ENCODE results near the gene TRIP12. TPM values are rescaled to one million over a fixed set of nuclear protein-coding genes. Genes with fewer than 3 reads are reported as not detected.
A peak's percentile ranks its signal among the peaks of the same experiment; 100 is the strongest.
"Not testable (repeated sequence)": the region's sequence is repeated elsewhere in the genome, so short reads cannot be mapped to it uniquely, and the experiment has no call there.

TRIP12 gene
- total RNA-seq, 2 donors from 2014 or later = 77.6 to 170 TPM

- intact Hi-C loops (cut with DNase I) = no loop called here
- TF ChIP-seq, protein P1, sequence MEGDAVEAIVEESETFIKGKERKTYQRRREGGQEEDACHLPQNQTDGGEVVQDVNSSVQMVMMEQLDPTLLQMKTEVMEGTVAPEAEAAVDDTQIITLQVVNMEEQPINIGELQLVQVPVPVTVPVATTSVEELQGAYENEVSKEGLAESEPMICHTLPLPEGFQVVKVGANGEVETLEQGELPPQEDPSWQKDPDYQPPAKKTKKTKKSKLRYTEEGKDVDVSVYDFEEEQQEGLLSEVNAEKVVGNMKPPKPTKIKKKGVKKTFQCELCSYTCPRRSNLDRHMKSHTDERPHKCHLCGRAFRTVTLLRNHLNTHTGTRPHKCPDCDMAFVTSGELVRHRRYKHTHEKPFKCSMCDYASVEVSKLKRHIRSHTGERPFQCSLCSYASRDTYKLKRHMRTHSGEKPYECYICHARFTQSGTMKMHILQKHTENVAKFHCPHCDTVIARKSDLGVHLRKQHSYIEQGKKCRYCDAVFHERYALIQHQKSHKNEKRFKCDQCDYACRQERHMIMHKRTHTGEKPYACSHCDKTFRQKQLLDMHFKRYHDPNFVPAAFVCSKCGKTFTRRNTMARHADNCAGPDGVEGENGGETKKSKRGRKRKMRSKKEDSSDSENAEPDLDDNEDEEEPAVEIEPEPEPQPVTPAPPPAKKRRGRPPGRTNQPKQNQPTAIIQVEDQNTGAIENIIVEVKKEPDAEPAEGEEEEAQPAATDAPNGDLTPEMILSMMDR (IDR thresholded peaks at IDR 0.05) = no peak
- TF ChIP-seq POLR2A (IDR thresholded peaks at IDR 0.05) = no peak
- 92% methylated on average over 1 of the region's 1 CpG for WGBS, 2 donors
These were observed 11.5 kb downstream of the TRIP12 start for GRCh38 chr2:229910147-229910831.

DNA sequence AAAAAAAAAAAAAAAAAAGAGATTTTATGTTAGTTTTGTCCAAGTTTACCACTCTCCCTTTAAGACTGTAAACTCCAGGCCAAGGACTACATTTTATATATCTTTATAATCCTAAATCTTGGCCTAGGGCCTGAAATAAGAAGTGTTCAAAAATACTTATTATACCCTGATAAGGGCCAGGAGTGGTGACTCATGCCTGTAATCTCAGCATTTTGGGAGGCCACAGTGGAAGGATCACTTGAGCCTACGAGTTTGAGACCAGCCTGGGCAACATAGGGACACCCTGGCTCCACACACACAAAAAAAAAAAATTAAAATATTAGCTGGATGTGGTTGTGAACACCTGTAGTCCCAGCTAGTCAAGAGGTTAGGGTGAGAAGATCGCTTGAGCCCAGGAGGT, 12.7 kb downstream of the TRIP12 start:
- no peak overlapping the region for H3K27ac ChIP-seq
- no peaks in the 10 kb centered on the region for H3K9me3 ChIP-seq
- DNase-seq (no peak), ATAC-seq (no peak)
- no peaks in the 10 kb centered on the region for H3K27me3 ChIP-seq
- TF ChIP-seq, protein P1 (IDR thresholded peaks at IDR 0.05) = no peak
- TF ChIP-seq POLR2A (IDR thresholded peaks at IDR 0.05) = no peak
- H3K36me3 ChIP-seq (replicated peaks in 1 of 2; ENCODE audit: insufficient read depth in 1 of 2, low read depth in 2 of 2) = peaks cover 0 to 4% of the 10 kb centered on the region in 2 donors
- 77% methylated on average over 2 of the region's 2 CpGs for WGBS, 2 donors
- H3K4me1 ChIP-seq = peaks cover 18% of the 10 kb centered on the region
- intact Hi-C loops (cut with DNase I) = no loop called here
- H3K4me3 ChIP-seq = no peak overlapping the region

More at GRCh38 chr2:229910147-229910831, 11.5 kb downstream of the TRIP12 start:
- Histone ChIP-seq H3K4me1 (peaks cover 24% of the 10 kb centered on the region), H3K9me3 (no peaks in the 10 kb centered on the region), H3K36me3 (replicated peaks in 1 of 2; ENCODE audit: insufficient read depth in 1 of 2, low read depth in 2 of 2) (peaks cover 0 to 4% of the 10 kb centered on the region in 2 donors), H3K27me3 (no peaks in the 10 kb centered on the region), H3K4me3 (no peak overlapping the region), H3K27ac (no peak overlapping the region)
- DNase-seq (no peak), ATAC-seq (no peak)

GRCh38 chr2:229905601-229906000, 16.2 kb downstream of the TRIP12 start:
- intact Hi-C loops (cut with DNase I) = no loop called here
- Histone ChIP-seq H3K27ac (no peak overlapping the region), H3K4me3 (no peak overlapping the region), H3K9me3 (no peaks in the 10 kb centered on the region), H3K27me3 (no peaks in the 10 kb centered on the region), H3K4me1 (peaks cover 16% of the 10 kb centered on the region), H3K36me3 (replicated peaks in 1 of 2; ENCODE audit: insufficient read depth in 1 of 2, low read depth in 2 of 2) (peaks cover 0 to 4% of the 10 kb centered on the region in 2 donors)
- 75 to 82% methylated on average over 2 of the region's 2 CpGs for WGBS, 2 donors
- ATAC-seq (no peak), DNase-seq (no peak)
- TF ChIP-seq, protein P1 (IDR thresholded peaks at IDR 0.05) = no peak
- TF ChIP-seq POLR2A (IDR thresholded peaks at IDR 0.05) = no peak

DNA sequence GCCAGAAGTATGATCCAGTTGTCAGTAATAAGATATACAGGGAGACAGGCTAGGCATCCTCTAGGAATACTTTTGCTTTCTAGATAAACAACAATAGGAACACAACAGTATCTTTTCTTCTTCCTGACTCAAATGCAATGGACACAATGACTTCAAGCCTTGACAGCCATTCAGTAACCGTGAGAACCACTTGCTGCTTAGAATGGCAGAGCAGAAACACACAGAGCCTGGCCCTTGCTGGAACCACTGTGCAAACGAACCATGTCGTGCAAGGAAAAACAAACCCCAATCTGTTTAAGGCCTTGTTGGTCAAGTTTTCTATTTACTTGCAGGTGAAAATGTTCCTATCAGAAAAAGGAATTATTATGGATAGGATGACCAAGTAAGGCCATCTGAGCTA, 18.8 kb downstream of the TRIP12 start:
- Histone ChIP-seq H3K36me3 (replicated peaks in 1 of 2; ENCODE audit: insufficient read depth in 1 of 2, low read depth in 2 of 2) (peaks cover 0 to under 1% of the 10 kb centered on the region in 2 donors), H3K27me3 (no peaks in the 10 kb centered on the region), H3K4me1 (peaks cover 7% of the 10 kb centered on the region), H3K27ac (no peak overlapping the region), H3K4me3 (no peak overlapping the region), H3K9me3 (no peaks in the 10 kb centered on the region)
- intact Hi-C loops (cut with DNase I) = no loop called here
- no peak for ATAC-seq
- WGBS, 2 donors = 42 to 44% methylated on average over 3 of the region's 3 CpGs
- DNase-seq = no peak
- TF ChIP-seq POLR2A (IDR thresholded peaks at IDR 0.05) = no peak
- TF ChIP-seq, protein P1 (IDR thresholded peaks at IDR 0.05) = no peak

DNA sequence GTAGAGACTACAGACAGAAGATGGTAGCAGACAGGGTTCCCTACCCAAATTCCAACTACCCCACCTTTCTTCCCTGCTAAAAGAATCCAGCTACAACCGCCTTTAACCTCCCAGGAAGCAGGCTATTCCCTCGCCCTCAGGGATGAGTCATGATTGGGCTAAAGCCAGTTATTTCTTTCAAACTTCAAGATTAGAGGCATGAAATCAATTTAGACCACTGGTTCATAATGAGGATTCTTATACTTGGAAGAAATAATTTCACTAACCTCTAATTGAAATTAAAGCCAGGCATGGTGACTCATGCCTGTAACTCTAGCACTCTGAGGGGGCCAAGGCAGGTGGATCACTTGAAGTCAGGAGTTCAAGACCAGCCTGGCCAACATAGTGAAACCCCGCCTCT, 20.0 kb downstream of the TRIP12 start:
- TF ChIP-seq, protein P1 (IDR thresholded peaks at IDR 0.05) = no peak
- no peak for TF ChIP-seq POLR2A (IDR thresholded peaks at IDR 0.05)
- no peak for DNase-seq
- 56 to 74% methylated on average over 3 of the region's 3 CpGs for WGBS, 2 donors
- Histone ChIP-seq H3K36me3 (replicated peaks in 1 of 2; ENCODE audit: insufficient read depth in 1 of 2, low read depth in 2 of 2) (no peaks in the 10 kb centered on the region), H3K27me3 (no peaks in the 10 kb centered on the region), H3K9me3 (no peaks in the 10 kb centered on the region), H3K27ac (no peak overlapping the region), H3K4me1 (peaks cover 7% of the 10 kb centered on the region), H3K4me3 (no peak overlapping the region)
- ATAC-seq = peak; percentile 71
- intact Hi-C loops (cut with DNase I) = no loop called here

DNA sequence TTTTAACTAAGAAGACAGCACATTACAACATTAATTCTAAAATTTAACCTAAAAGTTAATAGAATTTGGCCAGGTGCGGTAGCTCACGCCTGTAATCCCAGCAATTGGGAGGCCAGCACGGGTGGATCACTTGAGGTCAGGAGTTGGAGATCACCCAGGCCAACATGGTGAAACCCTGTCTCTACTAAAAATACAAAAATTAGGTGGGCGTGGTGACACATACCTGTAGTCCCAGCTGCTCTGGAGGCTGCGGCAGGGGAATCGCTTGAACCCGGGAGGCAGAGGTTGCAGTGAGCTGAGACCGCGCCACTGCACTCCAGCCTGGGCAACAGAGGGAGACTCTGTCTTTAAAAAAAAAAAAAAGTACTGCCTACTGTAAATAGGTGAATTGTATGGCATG, 21.3 kb downstream of the TRIP12 start:
- DNase-seq; H3K27ac ChIP-seq; intact Hi-C loops (cut with DNase I); ATAC-seq; H3K4me3 ChIP-seq; H3K36me3 ChIP-seq (replicated peaks in 1 of 2; ENCODE audit: insufficient read depth in 1 of 2, low read depth in 2 of 2); H3K4me1 ChIP-seq; H3K9me3 ChIP-seq; H3K27me3 ChIP-seq: not testable (repeated sequence)
- WGBS, 2 donors = 90 to 94% methylated on average over 9 of the region's 9 CpGs
